ENCODE results near the gene SORL1.

DNA sequence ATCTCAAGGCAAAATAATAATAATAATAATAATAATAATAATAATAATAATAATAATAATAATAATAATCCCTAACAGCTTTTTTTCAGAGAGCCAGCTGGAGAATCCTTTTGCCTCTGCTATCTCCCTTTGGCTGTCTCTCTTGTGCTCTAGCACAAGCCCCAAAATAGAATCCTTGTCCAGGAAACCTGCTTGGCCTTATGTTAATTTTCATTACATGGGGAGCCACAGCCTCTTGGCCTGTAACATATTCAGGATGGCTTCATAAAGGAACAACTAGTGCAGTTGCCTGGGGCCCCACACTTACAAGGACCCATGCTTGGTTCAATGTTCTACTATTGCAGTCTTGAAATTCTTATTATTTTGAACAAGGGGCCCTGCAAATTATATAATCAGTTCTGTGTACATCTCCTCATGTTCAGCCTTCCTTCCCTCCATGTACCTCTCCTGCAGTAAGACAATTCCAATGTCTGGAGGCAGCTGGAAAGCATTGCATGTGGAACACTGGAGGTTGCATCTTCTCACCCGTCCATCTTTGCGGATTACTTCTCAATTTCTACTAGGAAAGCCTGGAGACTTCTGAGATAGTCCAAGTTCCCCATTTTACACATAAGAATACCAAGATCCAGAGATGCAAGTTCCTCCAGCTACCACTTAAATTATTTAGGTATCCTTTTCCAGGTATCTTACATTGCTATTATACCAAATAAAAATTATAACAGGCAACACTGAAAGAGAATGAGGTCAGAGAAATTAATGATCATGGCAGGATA is 37.8 kb upstream of the SORL1 start:
- TF ChIP-seq CTCF (IDR thresholded peaks at IDR 0.05) (no peak), EP300 (IDR thresholded peaks at IDR 0.05) (no peak)
